HepG2 (cell line): ENCODE measurements around the gene PFKFB2. TPM values are rescaled to one million over a fixed set of nuclear protein-coding genes. Genes with fewer than 3 reads are reported as not detected.

Source experiments
- CEBPG ChIP-seq: IDR thresholded peaks from 2 replicates; pipeline ENCODE4 v1.6.1; 2016
- ELF3 ChIP-seq: IDR thresholded peaks from 2 replicates; pipeline ENCODE4 v1.6.1; 2016; ENCODE audit warnings: missing genetic modification reagents, missing compliant biosample characterization
- HDAC2 ChIP-seq: sonication (generic); formaldehyde crosslinking; IDR thresholded peaks from 2 replicates; pipeline ENCODE4 v1.4.0; 2020; ENCODE audit warnings: missing genetic modification reagents
- MXD4 ChIP-seq: IDR thresholded peaks from 2 replicates; pipeline ENCODE4 v1.6.1; 2016; ENCODE audit warnings: mild to moderate bottlenecking, missing biosample characterization, missing genetic modification reagents
- POGZ ChIP-seq: sonication (generic); formaldehyde crosslinking; IDR thresholded peaks from 2 replicates; pipeline ENCODE4 v1.4.0; 2020; ENCODE audit warnings: mild to moderate bottlenecking, missing genetic modification reagents
- SAP130 ChIP-seq: IDR thresholded peaks from 2 replicates; pipeline ENCODE4 v1.6.1; 2016; ENCODE audit warnings: low read depth
- SMAD3 ChIP-seq: sonication (generic); formaldehyde crosslinking; IDR thresholded peaks from 2 replicates; pipeline ENCODE4 v1.4.0; 2020; ENCODE audit warnings: missing genetic modification reagents
- TEAD3 ChIP-seq: optimal IDR thresholded peaks from 2 replicates; pipeline ENCODE3; 2016; ENCODE audit warnings: borderline replicate concordance
- ZNF569 ChIP-seq: sonication (generic); formaldehyde crosslinking; IDR thresholded peaks from 2 replicates; pipeline ENCODE4 v1.5.0; 2020; ENCODE audit warnings: mild to moderate bottlenecking, missing genetic modification reagents, moderate library complexity, borderline replicate concordance
- ZNF83 ChIP-seq: sonication (generic); formaldehyde crosslinking; IDR thresholded peaks from 2 replicates; pipeline ENCODE4 v1.4.0; 2020; ENCODE audit warnings: missing genetic modification reagents, mild to moderate bottlenecking, borderline replicate concordance
- polyA plus RNA-seq, 8 experiments: library from polyadenylated mRNA; depleted of rRNA in 3 of 8; stranded (reverse) in 7 of 8; unstranded in 1 of 8; fragments of >200 nt; fragmentation: Illumina TruSeq in 4 of 8; extraction: Trizol in 4 of 8; gene quantifications; 2 replicates each; pipeline versions ENCODE4 v1.2.1 to v1.2.3, GENCODE V29; 2011 to 2016; ENCODE audit warnings: low read depth in 4 of 8, missing spikeins in 1 of 8, mixed read lengths in 1 of 8; ENCODE audit not compliant: insufficient read depth in 1 of 8
- total RNA-seq, 5 experiments: library from RNA; depleted of rRNA; stranded (reverse); fragments of >200 nt; fragmentation: Illumina TruSeq; extraction: Trizol; gene quantifications; 2 replicates each; pipeline ENCODE4 v1.2.3, GENCODE V29; 2016; ENCODE audit warnings: low read depth in 1 of 5
- TF ChIP-seq, protein P1 (sequence below): sonication (generic); formaldehyde crosslinking; IDR thresholded peaks from 2 replicates; pipeline ENCODE4 v1.4.0; 2020; ENCODE audit warnings: low read depth, mild to moderate bottlenecking, missing genetic modification reagents
- TF ChIP-seq, protein P2 (sequence below), 2 experiments: fragments of 450-650 bp in 1 of 2; sonication (generic) in 1 of 2; formaldehyde crosslinking in 1 of 2; IDR thresholded peaks; 2 replicates each; pipeline versions ENCODE4 v1.6.1 to v1.8.0; 2016 to 2022; ENCODE audit warnings: antibody characterized with exemption in 1 of 2, mild to moderate bottlenecking in 1 of 2, missing genetic modification reagents in 1 of 2
- TF ChIP-seq, protein P3 (sequence below): IDR thresholded peaks from 2 replicates; pipeline ENCODE4 v1.6.1; 2012; ENCODE audit warnings: low read depth, low read length, improper control_type of control experiment
- TF ChIP-seq, protein P4 (sequence below): sonication (generic); formaldehyde crosslinking; IDR thresholded peaks from 2 replicates; pipeline ENCODE4 v1.5.1; 2020; ENCODE audit warnings: mild to moderate bottlenecking, moderate library complexity, missing genetic modification reagents

PFKFB2 gene
- total and polyA plus RNA-seq, 2 of the 13 experiments (the other 11 are each of a cell fraction or from before 2014, with no cell fraction given), result 4.6 to 10.6 TPM

DNA sequence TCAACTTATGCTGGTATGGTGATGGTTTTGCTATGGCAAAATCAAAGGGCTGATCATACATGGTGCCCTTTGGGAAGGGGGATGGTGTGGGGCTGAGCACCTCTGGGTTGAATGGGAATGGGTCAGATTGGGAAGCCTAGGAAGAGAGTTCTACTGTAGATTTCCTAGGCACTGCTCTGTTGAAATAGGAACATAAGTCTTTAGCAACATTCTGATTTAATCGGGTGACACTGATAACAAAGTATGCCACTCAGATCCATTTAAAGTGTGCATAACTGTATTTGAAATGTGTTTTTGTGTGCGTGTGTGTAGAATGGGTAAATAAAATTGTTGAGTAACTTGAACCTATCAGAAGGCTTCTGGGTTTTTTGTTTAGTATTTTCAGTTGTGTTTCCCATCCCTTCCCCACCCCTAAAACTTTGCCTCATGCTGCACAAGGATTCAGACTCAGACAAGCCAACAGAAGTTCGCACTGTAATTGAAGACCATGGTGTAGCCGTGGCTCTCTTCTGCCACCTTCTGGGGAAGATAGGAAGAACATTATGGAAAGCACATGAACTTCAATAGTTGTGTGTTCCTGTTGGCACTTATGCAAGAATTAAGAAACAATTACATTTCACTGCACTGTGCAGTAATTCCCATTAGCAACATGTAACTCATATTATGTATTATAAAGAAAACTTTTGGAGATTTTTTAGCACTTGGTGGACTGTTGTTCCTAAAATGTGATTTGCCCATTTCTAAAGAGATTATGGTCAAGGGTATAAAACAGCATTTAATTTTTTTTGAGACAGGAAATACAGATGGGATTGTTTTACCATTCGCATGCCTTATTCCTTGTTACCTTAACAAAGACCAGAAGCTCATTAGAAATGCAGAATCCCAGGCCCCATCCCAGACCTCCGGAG is 24.6 kb downstream of the PFKFB2 start (continued):
- TF ChIP-seq, protein P1, sequence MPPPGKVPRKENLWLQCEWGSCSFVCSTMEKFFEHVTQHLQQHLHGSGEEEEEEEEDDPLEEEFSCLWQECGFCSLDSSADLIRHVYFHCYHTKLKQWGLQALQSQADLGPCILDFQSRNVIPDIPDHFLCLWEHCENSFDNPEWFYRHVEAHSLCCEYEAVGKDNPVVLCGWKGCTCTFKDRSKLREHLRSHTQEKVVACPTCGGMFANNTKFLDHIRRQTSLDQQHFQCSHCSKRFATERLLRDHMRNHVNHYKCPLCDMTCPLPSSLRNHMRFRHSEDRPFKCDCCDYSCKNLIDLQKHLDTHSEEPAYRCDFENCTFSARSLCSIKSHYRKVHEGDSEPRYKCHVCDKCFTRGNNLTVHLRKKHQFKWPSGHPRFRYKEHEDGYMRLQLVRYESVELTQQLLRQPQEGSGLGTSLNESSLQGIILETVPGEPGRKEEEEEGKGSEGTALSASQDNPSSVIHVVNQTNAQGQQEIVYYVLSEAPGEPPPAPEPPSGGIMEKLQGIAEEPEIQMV (CRISPR knock-in tag), result no peak
- TF ChIP-seq ELF3 (CRISPR knock-in tag) (0 out of 2 replicates have a peak, but pooled peaks have one; percentile 23), SMAD3 (0 out of 2 replicates have a peak, but pooled peaks have one; percentile 28), CEBPG (CRISPR knock-in tag) (peak; percentile 48), ZNF83 (CRISPR knock-in tag) (no peak), POGZ (CRISPR knock-in tag) (no peak), HDAC2 (CRISPR knock-in tag) (peak; percentile 15; the same call in 1 of the 2 replicates), ZNF569 (CRISPR knock-in tag) (no peak), SAP130 (CRISPR knock-in tag) (peak; percentile 50; the same call in 1 of the 2 replicates), TEAD3 (peak; percentile 10), MXD4 (no peak)
- TF ChIP-seq, protein P2, sequence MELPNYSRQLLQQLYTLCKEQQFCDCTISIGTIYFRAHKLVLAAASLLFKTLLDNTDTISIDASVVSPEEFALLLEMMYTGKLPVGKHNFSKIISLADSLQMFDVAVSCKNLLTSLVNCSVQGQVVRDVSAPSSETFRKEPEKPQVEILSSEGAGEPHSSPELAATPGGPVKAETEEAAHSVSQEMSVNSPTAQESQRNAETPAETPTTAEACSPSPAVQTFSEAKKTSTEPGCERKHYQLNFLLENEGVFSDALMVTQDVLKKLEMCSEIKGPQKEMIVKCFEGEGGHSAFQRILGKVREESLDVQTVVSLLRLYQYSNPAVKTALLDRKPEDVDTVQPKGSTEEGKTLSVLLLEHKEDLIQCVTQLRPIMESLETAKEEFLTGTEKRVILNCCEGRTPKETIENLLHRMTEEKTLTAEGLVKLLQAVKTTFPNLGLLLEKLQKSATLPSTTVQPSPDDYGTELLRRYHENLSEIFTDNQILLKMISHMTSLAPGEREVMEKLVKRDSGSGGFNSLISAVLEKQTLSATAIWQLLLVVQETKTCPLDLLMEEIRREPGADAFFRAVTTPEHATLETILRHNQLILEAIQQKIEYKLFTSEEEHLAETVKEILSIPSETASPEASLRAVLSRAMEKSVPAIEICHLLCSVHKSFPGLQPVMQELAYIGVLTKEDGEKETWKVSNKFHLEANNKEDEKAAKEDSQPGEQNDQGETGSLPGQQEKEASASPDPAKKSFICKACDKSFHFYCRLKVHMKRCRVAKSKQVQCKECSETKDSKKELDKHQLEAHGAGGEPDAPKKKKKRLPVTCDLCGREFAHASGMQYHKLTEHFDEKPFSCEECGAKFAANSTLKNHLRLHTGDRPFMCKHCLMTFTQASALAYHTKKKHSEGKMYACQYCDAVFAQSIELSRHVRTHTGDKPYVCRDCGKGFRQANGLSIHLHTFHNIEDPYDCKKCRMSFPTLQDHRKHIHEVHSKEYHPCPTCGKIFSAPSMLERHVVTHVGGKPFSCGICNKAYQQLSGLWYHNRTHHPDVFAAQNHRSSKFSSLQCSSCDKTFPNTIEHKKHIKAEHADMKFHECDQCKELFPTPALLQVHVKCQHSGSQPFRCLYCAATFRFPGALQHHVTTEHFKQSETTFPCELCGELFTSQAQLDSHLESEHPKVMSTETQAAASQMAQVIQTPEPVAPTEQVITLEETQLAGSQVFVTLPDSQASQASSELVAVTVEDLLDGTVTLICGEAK (IDR thresholded peaks at IDR 0.05), result no peak
- TF ChIP-seq, protein P2 (CRISPR knock-in tag; IDR thresholded peaks at IDR 0.05), result no peak
- TF ChIP-seq, protein P3, sequence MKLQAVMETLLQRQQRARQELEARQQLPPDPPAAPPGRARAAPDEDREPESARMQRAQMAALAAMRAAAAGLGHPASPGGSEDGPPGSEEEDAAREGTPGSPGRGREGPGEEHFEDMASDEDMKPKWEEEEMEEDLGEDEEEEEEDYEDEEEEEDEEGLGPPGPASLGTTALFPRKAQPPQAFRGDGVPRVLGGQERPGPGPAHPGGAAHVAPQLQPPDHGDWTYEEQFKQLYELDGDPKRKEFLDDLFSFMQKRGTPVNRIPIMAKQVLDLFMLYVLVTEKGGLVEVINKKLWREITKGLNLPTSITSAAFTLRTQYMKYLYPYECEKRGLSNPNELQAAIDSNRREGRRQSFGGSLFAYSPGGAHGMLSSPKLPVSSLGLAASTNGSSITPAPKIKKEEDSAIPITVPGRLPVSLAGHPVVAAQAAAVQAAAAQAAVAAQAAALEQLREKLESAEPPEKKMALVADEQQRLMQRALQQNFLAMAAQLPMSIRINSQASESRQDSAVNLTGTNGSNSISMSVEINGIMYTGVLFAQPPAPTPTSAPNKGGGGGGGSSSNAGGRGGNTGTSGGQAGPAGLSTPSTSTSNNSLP, result 0 out of 2 replicates have a peak, but pooled peaks have one; percentile 50
- TF ChIP-seq, protein P4, sequence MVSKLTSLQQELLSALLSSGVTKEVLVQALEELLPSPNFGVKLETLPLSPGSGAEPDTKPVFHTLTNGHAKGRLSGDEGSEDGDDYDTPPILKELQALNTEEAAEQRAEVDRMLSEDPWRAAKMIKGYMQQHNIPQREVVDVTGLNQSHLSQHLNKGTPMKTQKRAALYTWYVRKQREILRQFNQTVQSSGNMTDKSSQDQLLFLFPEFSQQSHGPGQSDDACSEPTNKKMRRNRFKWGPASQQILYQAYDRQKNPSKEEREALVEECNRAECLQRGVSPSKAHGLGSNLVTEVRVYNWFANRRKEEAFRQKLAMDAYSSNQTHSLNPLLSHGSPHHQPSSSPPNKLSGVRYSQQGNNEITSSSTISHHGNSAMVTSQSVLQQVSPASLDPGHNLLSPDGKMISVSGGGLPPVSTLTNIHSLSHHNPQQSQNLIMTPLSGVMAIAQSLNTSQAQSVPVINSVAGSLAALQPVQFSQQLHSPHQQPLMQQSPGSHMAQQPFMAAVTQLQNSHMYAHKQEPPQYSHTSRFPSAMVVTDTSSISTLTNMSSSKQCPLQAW (CRISPR knock-in tag), result 0 out of 2 replicates have a peak, but pooled peaks have one; percentile 23
